Astrocyte (in vitro differentiated cells and primary cell): ENCODE measurements around the gene MAPKAPK2. TPM values are rescaled to one million over a fixed set of nuclear protein-coding genes. Genes with fewer than 3 reads are reported as not detected.

Source experiments
- DNase-seq: peaks from one replicate; pipeline ENCODE4 v3.0.0-alpha.2; 2010; ENCODE audit warnings: low read depth
- FAIRE-seq: peaks from 2 replicates; lab custom pipeline; 2011; peaks lifted over from hg19 to GRCh38; lab: Jason Lieb, UNC
- H2AFZ ChIP-seq: 2 replicates; pipeline ENCODE4 v1.6.0; 2012; ENCODE audit warnings: low read depth, low read length, inconsistent platforms
- H3K27ac ChIP-seq: 2 replicates; pipeline ENCODE4 v1.5.1; 2011; ENCODE audit warnings: low read depth, low read length, inconsistent platforms
- H3K27me3 ChIP-seq: 2 replicates; pipeline ENCODE4 v1.6.0; 2011; ENCODE audit warnings: low read length, inconsistent platforms; ENCODE audit not compliant: insufficient read depth
- H3K36me3 ChIP-seq: 2 replicates; pipeline ENCODE4 v1.5.1; 2011; ENCODE audit warnings: low read length, inconsistent platforms; ENCODE audit not compliant: insufficient read depth
- H3K4me1 ChIP-seq: 2 replicates; pipeline ENCODE4 v1.5.1; 2011; ENCODE audit warnings: low read length, inconsistent platforms; ENCODE audit not compliant: insufficient read depth
- H3K4me2 ChIP-seq: 2 replicates; pipeline ENCODE4 v1.6.0; 2012; ENCODE audit warnings: low read length, inconsistent platforms
- H3K4me3 ChIP-seq: 2 replicates; pipeline ENCODE4 v1.5.1; 2011; ENCODE audit warnings: low read depth, mild to moderate bottlenecking, low read length, inconsistent platforms; ENCODE audit not compliant: insufficient read depth
- H3K79me2 ChIP-seq: 2 replicates; pipeline ENCODE4 v1.6.0; 2012; ENCODE audit warnings: mild to moderate bottlenecking, low read length, inconsistent platforms; ENCODE audit not compliant: insufficient read depth
- H3K9ac ChIP-seq: 2 replicates; pipeline ENCODE4 v1.6.0; 2012; ENCODE audit warnings: mild to moderate bottlenecking, low read length, inconsistent platforms
- H3K9me3 ChIP-seq: 2 replicates; pipeline ENCODE4 v1.5.1; 2012; ENCODE audit warnings: low read depth, mild to moderate bottlenecking, low read length, inconsistent platforms; ENCODE audit not compliant: insufficient read depth
- H4K20me1 ChIP-seq: 2 replicates; pipeline ENCODE4 v1.6.0; 2012; ENCODE audit warnings: low read length, inconsistent platforms; ENCODE audit not compliant: insufficient read depth
- H3K27ac Mint-ChIP-seq: one replicate; pipeline ENCODE4 v1.8.0; 2021; ENCODE audit warnings: mild to moderate bottlenecking, mixed read lengths; ENCODE audit not compliant: unreplicated experiment
- H3K27me3 Mint-ChIP-seq: one replicate; pipeline ENCODE4 v1.8.0; 2021; ENCODE audit warnings: low read depth, mixed read lengths; ENCODE audit not compliant: unreplicated experiment
- H3K36me3 Mint-ChIP-seq: one replicate; pipeline ENCODE4 v1.8.0; 2021; ENCODE audit warnings: low read depth, mixed read lengths; ENCODE audit not compliant: unreplicated experiment
- H3K4me1 Mint-ChIP-seq: one replicate; pipeline ENCODE4 v1.8.0; 2021; ENCODE audit warnings: low read depth, mixed read lengths; ENCODE audit not compliant: unreplicated experiment
- H3K4me3 Mint-ChIP-seq: one replicate; pipeline ENCODE4 v1.8.0; 2021; ENCODE audit warnings: mild to moderate bottlenecking, moderate library complexity, mixed read lengths; ENCODE audit not compliant: unreplicated experiment
- H3K9me3 Mint-ChIP-seq: one replicate; pipeline ENCODE4 v1.8.0; 2021; ENCODE audit warnings: mild to moderate bottlenecking, mixed read lengths; ENCODE audit not compliant: unreplicated experiment
- CTCF ChIP-seq: IDR thresholded peaks from 2 replicates; pipeline ENCODE4 v1.5.1; 2011; ENCODE audit warnings: low read depth, mild to moderate bottlenecking, inconsistent platforms, low read length, moderate library complexity; ENCODE audit not compliant: insufficient read depth
- EZH2 ChIP-seq: IDR thresholded peaks from 2 replicates; pipeline ENCODE4 v1.6.1; 2012; ENCODE audit warnings: mild to moderate bottlenecking, low read length, inconsistent platforms; ENCODE audit not compliant: insufficient read depth
- total RNA-seq: library from RNA; stranded (reverse); gene quantifications from 2 replicates; pipeline ENCODE4 v1.2.1, GENCODE V29; 2021

The MAPKAPK2 gene
- total RNA-seq, 1 donor from 2014 or later, result 108 TPM

DNA sequence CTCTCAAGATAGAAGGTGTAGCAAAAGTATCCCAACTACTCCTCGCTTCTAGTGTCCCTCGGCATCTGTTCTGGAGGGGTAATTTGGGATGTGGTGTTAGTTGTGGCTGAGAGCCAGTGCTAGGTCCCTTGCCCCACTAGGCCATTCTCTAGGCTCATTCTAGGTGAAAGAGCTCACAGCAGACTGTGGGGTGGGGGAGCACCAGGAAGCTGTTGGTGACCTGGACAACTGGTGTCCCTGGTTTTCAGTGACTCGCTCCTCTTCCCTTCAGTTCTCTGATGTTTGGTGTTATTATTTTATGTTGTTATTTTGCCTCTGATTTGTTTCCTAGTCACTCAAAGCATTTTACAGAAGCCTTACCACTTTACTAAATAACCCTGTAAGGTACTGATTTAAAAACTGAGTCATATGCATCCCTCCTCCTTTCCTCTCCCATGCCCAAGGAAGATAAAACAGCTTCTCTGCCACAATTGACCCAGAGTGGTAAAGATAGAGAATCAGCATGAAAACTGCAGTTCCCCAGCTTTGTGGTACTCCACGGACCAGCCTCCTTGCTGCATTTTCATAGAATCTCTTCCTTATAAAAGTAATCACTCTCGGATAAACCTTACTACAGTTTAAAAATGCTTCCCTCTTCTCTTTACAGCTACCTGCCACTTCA is 35.3 kb upstream of the MAPKAPK2 start:
- no peak overlapping the region for H2AFZ ChIP-seq
- H3K79me2 ChIP-seq, result no peaks in the 10 kb centered on the region
- H3K27ac Mint-ChIP-seq, result no peak overlapping the region
- FAIRE-seq (no peak), DNase-seq (no peak)
- H3K4me3 Mint-ChIP-seq, result no peak overlapping the region
- H3K4me3 ChIP-seq, result no peak overlapping the region
- peaks cover 14% of the 10 kb centered on the region for H3K4me1 Mint-ChIP-seq
- H3K9ac ChIP-seq, result no peak overlapping the region
- no peak overlapping the region for H3K27ac ChIP-seq
- H3K4me2 ChIP-seq, result no peak overlapping the region
- H3K27me3 Mint-ChIP-seq, result no peaks in the 10 kb centered on the region
- no peaks in the 10 kb centered on the region for H3K9me3 ChIP-seq
- no peak for TF ChIP-seq CTCF
- TF ChIP-seq EZH2, result no peak
- H3K36me3 ChIP-seq, result peaks cover 11% of the 10 kb centered on the region
- no peaks in the 10 kb centered on the region for H3K9me3 Mint-ChIP-seq
- H4K20me1 ChIP-seq, result peaks cover 11% of the 10 kb centered on the region
- no peaks in the 10 kb centered on the region for H3K27me3 ChIP-seq
- H3K36me3 Mint-ChIP-seq, result peaks cover 11% of the 10 kb centered on the region
- H3K4me1 ChIP-seq, result no peaks in the 10 kb centered on the region

GRCh38 chr1:206651014-206651413 is 33.7 kb upstream of the MAPKAPK2 start:
- H3K9ac ChIP-seq, result no peak overlapping the region
- no peak overlapping the region for H3K27ac Mint-ChIP-seq
- peaks cover 11% of the 10 kb centered on the region for H3K36me3 ChIP-seq
- no peaks in the 10 kb centered on the region for H3K4me1 ChIP-seq
- peaks cover 11% of the 10 kb centered on the region for H3K36me3 Mint-ChIP-seq
- H3K27me3 Mint-ChIP-seq, result no peaks in the 10 kb centered on the region
- FAIRE-seq (no peak), DNase-seq (no peak)
- H3K9me3 ChIP-seq, result no peaks in the 10 kb centered on the region
- no peak overlapping the region for H3K4me2 ChIP-seq
- no peak overlapping the region for H2AFZ ChIP-seq
- no peaks in the 10 kb centered on the region for H3K79me2 ChIP-seq
- H3K4me3 Mint-ChIP-seq, result no peak overlapping the region
- H4K20me1 ChIP-seq, result peaks cover 11% of the 10 kb centered on the region
- no peak overlapping the region for H3K27ac ChIP-seq
- no peaks in the 10 kb centered on the region for H3K9me3 Mint-ChIP-seq
- no peak for TF ChIP-seq EZH2
- TF ChIP-seq CTCF, result no peak
- H3K27me3 ChIP-seq, result no peaks in the 10 kb centered on the region
- no peak overlapping the region for H3K4me3 ChIP-seq
- H3K4me1 Mint-ChIP-seq, result peaks cover 16% of the 10 kb centered on the region

DNA sequence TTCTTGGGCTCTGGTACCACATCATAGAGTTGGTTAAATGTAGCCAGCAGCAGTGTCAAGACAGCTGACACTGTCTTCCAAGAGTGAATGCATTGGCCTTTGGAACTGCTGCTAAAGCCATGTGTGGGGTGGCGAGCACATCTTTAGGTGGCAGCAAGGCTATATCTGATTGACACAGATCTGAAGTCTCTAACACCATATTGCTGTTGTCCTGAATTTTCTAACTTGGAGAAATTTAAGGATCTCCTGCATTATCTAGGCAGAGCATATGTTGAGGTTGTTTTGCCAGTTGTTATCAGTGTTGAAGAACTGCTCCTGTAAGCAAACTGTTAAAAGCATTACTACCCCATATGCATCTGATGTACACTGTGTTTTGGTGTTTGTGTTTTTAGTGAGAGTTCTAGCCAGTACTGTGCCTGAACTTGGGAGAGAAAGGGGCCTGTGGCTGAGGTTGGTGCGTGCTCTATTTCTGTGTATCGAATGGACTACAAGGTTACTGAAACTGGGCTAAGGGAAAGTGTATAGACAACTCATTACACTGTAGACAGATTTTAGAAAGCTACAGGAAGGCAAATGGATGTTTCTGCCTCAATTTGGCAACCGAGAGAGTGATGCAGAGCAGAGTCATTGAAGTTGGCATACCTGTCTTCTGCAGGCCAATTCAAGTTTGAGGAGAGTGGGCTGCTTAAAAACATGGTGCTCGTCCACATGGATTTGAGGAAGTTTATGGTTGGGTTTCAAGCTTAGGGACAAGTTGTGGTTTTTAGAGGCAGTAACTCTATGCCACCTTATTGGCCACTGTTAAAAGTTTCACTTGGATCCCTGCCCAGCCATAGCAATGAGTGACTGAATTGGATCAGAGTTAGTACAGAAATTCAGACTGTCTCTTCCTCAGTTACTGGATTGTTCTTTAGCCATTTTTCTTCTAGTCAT is 32.5 kb upstream of the MAPKAPK2 start:
- Mint-ChIP-seq H3K27ac (no peak overlapping the region), H3K27me3 (peaks cover 3% of the 10 kb centered on the region), H3K9me3 (no peaks in the 10 kb centered on the region), H3K36me3 (peaks cover 11% of the 10 kb centered on the region), H3K4me1 (peaks cover 11% of the 10 kb centered on the region), H3K4me3 (no peak overlapping the region)
- H3K4me1 ChIP-seq, result no peaks in the 10 kb centered on the region
- H2AFZ ChIP-seq, result no peak overlapping the region
- H3K27ac ChIP-seq, result no peak overlapping the region
- H3K4me2 ChIP-seq, result no peak overlapping the region
- H3K9ac ChIP-seq, result no peak overlapping the region
- no peak for FAIRE-seq
- H3K9me3 ChIP-seq, result no peaks in the 10 kb centered on the region
- DNase-seq, result no peak
- H3K79me2 ChIP-seq, result no peaks in the 10 kb centered on the region
- TF ChIP-seq CTCF, result no peak
- no peak for TF ChIP-seq EZH2
- H4K20me1 ChIP-seq, result peaks cover 7% of the 10 kb centered on the region
- no peaks in the 10 kb centered on the region for H3K27me3 ChIP-seq
- peaks cover 7% of the 10 kb centered on the region for H3K36me3 ChIP-seq
- no peak overlapping the region for H3K4me3 ChIP-seq
